ENCODE results near the gene DPM1.

Gene DPM1

GRCh38 chr20:50957798-50958614 lies at the start of gene DPM1:
Gene DPM1, minus strand, starts transcription at chr20:50958532. Its CDS starts 9 bp downstream, at chr20:50958523.
- peak; percentile 91 for DNase-seq (ENCODE audit: low spot score)

GRCh38 chr20:51005214-51005613 lies 46.9 kb upstream of the DPM1 start:
- no peak for DNase-seq (ENCODE audit: low spot score)

- no peak for DNase-seq (ENCODE audit: low spot score)
Observed at GRCh38 chr20:51004781-51005180, 46.4 kb upstream of the DPM1 start.

- no peak for DNase-seq (ENCODE audit: low spot score)
Observed at GRCh38 chr20:51004305-51004727, 46.0 kb upstream of the DPM1 start.

- DNase-seq (ENCODE audit: low spot score), result no peak
Observed at GRCh38 chr20:51003753-51004152, 45.4 kb upstream of the DPM1 start.

- no peak for DNase-seq (ENCODE audit: low spot score)
Observed at GRCh38 chr20:51002633-51003032, 44.3 kb upstream of the DPM1 start.

- DNase-seq (ENCODE audit: low spot score), result no peak
Observed at GRCh38 chr20:51001430-51002265, 43.3 kb upstream of the DPM1 start.

GRCh38 chr20:50999355-50999754 lies 41.0 kb upstream of the DPM1 start:
- no peak for DNase-seq (ENCODE audit: low spot score)

- DNase-seq (ENCODE audit: low spot score), result no peak
Observed at GRCh38 chr20:50996901-50997865, 38.9 kb upstream of the DPM1 start.

- DNase-seq (ENCODE audit: low spot score), result no peak
Observed at GRCh38 chr20:50995506-50995905, 37.2 kb upstream of the DPM1 start.

- no peak for DNase-seq (ENCODE audit: low spot score)
Observed at GRCh38 chr20:50993876-50994275, 35.5 kb upstream of the DPM1 start.

- DNase-seq (ENCODE audit: low spot score), result peak; percentile 92
Observed at GRCh38 chr20:50992733-50993457, 34.6 kb upstream of the DPM1 start.

- DNase-seq (ENCODE audit: low spot score), result no peak
Observed at GRCh38 chr20:50992336-50992732, 34.0 kb upstream of the DPM1 start.

GRCh38 chr20:50991076-50991475 lies 32.7 kb upstream of the DPM1 start:
- no peak for DNase-seq (ENCODE audit: low spot score)

- peak; percentile 92 for DNase-seq (ENCODE audit: low spot score)
Observed at GRCh38 chr20:50987493-50988210, 29.3 kb upstream of the DPM1 start.

GRCh38 chr20:50983321-50983720 lies 25.0 kb upstream of the DPM1 start:
- no peak for DNase-seq (ENCODE audit: low spot score)

GRCh38 chr20:50982363-50982762 lies 24.0 kb upstream of the DPM1 start:
- peak; percentile 55 for DNase-seq (ENCODE audit: low spot score)

- no peak for DNase-seq (ENCODE audit: low spot score)
Observed at GRCh38 chr20:50981714-50982048, 23.3 kb upstream of the DPM1 start.

- peak; percentile 76 for DNase-seq (ENCODE audit: low spot score)
Observed at GRCh38 chr20:50980851-50981713, 22.8 kb upstream of the DPM1 start.
